ENCODE data around the gene KIAA0319L.
A peak's percentile ranks its signal among the peaks of the same experiment; 100 is the strongest.

Gene KIAA0319L

GRCh38 chr1:35453031-35453430 lies 104.2 kb downstream of the KIAA0319L start:
- no peak overlapping the region for H3K4me3 ChIP-seq (ENCODE audit: low read length)
- TF ChIP-seq CTCF (conservative IDR thresholded peaks at IDR 0.05; ENCODE audit: low read length) = no peak
- DNase-seq (ENCODE audit: low read depth) = no peak

GRCh38 chr1:35452106-35452774 lies 105.0 kb downstream of the KIAA0319L start:
- peak; percentile 39 for TF ChIP-seq CTCF (conservative IDR thresholded peaks at IDR 0.05; ENCODE audit: low read length)
- DNase-seq (ENCODE audit: low read depth) = peak; percentile 95
- H3K4me3 ChIP-seq (ENCODE audit: low read length) = no peak overlapping the region

GRCh38 chr1:35451125-35451528 lies 106.1 kb downstream of the KIAA0319L start:
- no peak overlapping the region for H3K4me3 ChIP-seq (ENCODE audit: low read length)
- peak; percentile 77 for DNase-seq (ENCODE audit: low read depth)
- TF ChIP-seq CTCF (conservative IDR thresholded peaks at IDR 0.05; ENCODE audit: low read length) = peak; percentile 92

GRCh38 chr1:35449334-35450008 lies 107.7 kb downstream of the KIAA0319L start:
- DNase-seq (ENCODE audit: low read depth) = peak; percentile 95
- H3K4me3 ChIP-seq (ENCODE audit: low read length) = no peak overlapping the region
- no peak for TF ChIP-seq CTCF (conservative IDR thresholded peaks at IDR 0.05; ENCODE audit: low read length)

- DNase-seq (ENCODE audit: low read depth) = peak; percentile 96
- no peak overlapping the region for H3K4me3 ChIP-seq (ENCODE audit: low read length)
- no peak for TF ChIP-seq CTCF (conservative IDR thresholded peaks at IDR 0.05; ENCODE audit: low read length)
Observed at GRCh38 chr1:35448344-35448801, 108.8 kb downstream of the KIAA0319L start.

GRCh38 chr1:35447278-35447677 lies 109.9 kb downstream of the KIAA0319L start:
- DNase-seq (ENCODE audit: low read depth) = peak; percentile 35
- no peak overlapping the region for H3K4me3 ChIP-seq (ENCODE audit: low read length)
- TF ChIP-seq CTCF (conservative IDR thresholded peaks at IDR 0.05; ENCODE audit: low read length) = no peak

- TF ChIP-seq CTCF (conservative IDR thresholded peaks at IDR 0.05; ENCODE audit: low read length) = no peak
- DNase-seq (ENCODE audit: low read depth) = no peak
- H3K4me3 ChIP-seq (ENCODE audit: low read length) = no peak overlapping the region
Observed at GRCh38 chr1:35444519-35444774, 112.8 kb downstream of the KIAA0319L start.
